Neutrophil (primary cell): ENCODE measurements around the gene URI1.
"Not testable (repeated sequence)": the region's sequence is repeated elsewhere in the genome, so short reads cannot be mapped to it uniquely, and the experiment has no call there.

Experiments
- H3K27ac ChIP-seq: fragments of 200-600 bp; sonication (generic); 2 replicates; pipeline ENCODE4 v1.5.1; 2016; ENCODE audit warnings: mild to moderate bottlenecking, moderate library complexity
- H3K27me3 ChIP-seq: fragments of 200-600 bp; sonication (generic); 2 replicates; pipeline ENCODE4 v1.6.0; 2016; ENCODE audit warnings: mild to moderate bottlenecking
- H3K36me3 ChIP-seq: fragments of 200-600 bp; sonication (generic); 2 replicates; pipeline ENCODE4 v1.5.1; 2017
- H3K4me1 ChIP-seq, 2 experiments: fragments of 200-600 bp in 1 of 2; sonication (generic) in 1 of 2; 1 replicate in 1 of 2; 2 replicates in 1 of 2; pipeline versions ENCODE4 v1.5.1 to v1.6.1; 2013 to 2016; ENCODE audit warnings: low read depth in 1 of 2, low read length in 1 of 2, mild to moderate bottlenecking in 1 of 2, moderate library complexity in 1 of 2; ENCODE audit not compliant: control insufficient read depth in 1 of 2, insufficient read depth in 1 of 2
- H3K4me3 ChIP-seq, 2 experiments: fragments of 200-600 bp in 1 of 2; sonication (generic) in 1 of 2; 1 replicate in 1 of 2; 2 replicates in 1 of 2; pipeline ENCODE4 v1.5.1; 2013 to 2016; ENCODE audit warnings: low read depth in 1 of 2, low read length in 1 of 2, mild to moderate bottlenecking in 1 of 2, moderate library complexity in 1 of 2
- H3K9me3 ChIP-seq: fragments of 200-600 bp; sonication (generic); 2 replicates; pipeline ENCODE4 v1.5.1; 2016
- CTCF ChIP-seq: fragments of 200-600 bp; sonication (generic); IDR thresholded peaks from 2 replicates; pipeline ENCODE4 v1.5.1; 2016; ENCODE audit warnings: antibody characterized with exemption

The URI1 gene

GRCh38 chr19:29947871-29948270, 5.8 kb downstream of the URI1 start:
- Histone ChIP-seq H3K27ac (no peak overlapping the region), H3K36me3 (no peaks in the 10 kb centered on the region), H3K9me3 (no peaks in the 10 kb centered on the region), H3K27me3 (no peaks in the 10 kb centered on the region), H3K4me3 (no peak overlapping the region), H3K4me1 (peaks cover 11% of the 10 kb centered on the region in 2 experiments)
- no peak for TF ChIP-seq CTCF

GRCh38 chr19:29948759-29949470, 6.9 kb downstream of the URI1 start:
- H3K4me1 ChIP-seq: peaks cover 12% of the 10 kb centered on the region in 2 experiments
- not testable (repeated sequence) for H3K36me3 ChIP-seq

GRCh38 chr19:29952177-29952576, 10.1 kb downstream of the URI1 start:
- Histone ChIP-seq H3K36me3 (no peaks in the 10 kb centered on the region), H3K4me1 (peaks cover 12% of the 10 kb centered on the region in 2 experiments), H3K27me3 (no peaks in the 10 kb centered on the region), H3K4me3 (no peak overlapping the region), H3K27ac (no peak overlapping the region), H3K9me3 (no peaks in the 10 kb centered on the region)
- TF ChIP-seq CTCF: no peak

More at GRCh38 chr19:29948759-29949470, 6.9 kb downstream of the URI1 start:
- H3K4me3 ChIP-seq, H3K27ac ChIP-seq, H3K27me3 ChIP-seq, H3K9me3 ChIP-seq: not testable (repeated sequence)

- H3K27ac ChIP-seq: no peak overlapping the region
- no peak overlapping the region for H3K4me3 ChIP-seq
- peaks cover 12% of the 10 kb centered on the region in 2 experiments for H3K4me1 ChIP-seq
- H3K36me3 ChIP-seq: no peaks in the 10 kb centered on the region
- H3K27me3 ChIP-seq: no peaks in the 10 kb centered on the region
- no peaks in the 10 kb centered on the region for H3K9me3 ChIP-seq
- no peak for TF ChIP-seq CTCF
Measured at GRCh38 chr19:29952646-29953045, 10.6 kb downstream of the URI1 start.

GRCh38 chr19:29953352-29954247, 11.6 kb downstream of the URI1 start:
- Histone ChIP-seq H3K36me3 (no peaks in the 10 kb centered on the region), H3K27me3 (no peaks in the 10 kb centered on the region), H3K4me1 (peaks cover 12% of the 10 kb centered on the region in 2 experiments), H3K27ac (no peak overlapping the region), H3K4me3 (no peak overlapping the region), H3K9me3 (no peaks in the 10 kb centered on the region)
- TF ChIP-seq CTCF: no peak

GRCh38 chr19:29956855-29957254, 14.8 kb downstream of the URI1 start:
- Histone ChIP-seq H3K27ac (no peak overlapping the region), H3K4me3 (no peak overlapping the region), H3K9me3 (no peaks in the 10 kb centered on the region), H3K4me1 (peaks cover 12% of the 10 kb centered on the region in 2 experiments), H3K36me3 (no peaks in the 10 kb centered on the region), H3K27me3 (no peaks in the 10 kb centered on the region)
- TF ChIP-seq CTCF: no peak
